Hepatocyte (in vitro differentiated cells): Measurements from ENCODE around the gene BCAP31.

Experiments
- EZH2 ChIP-seq: fragments of 200-600 bp; sonication (generic); IDR thresholded peaks from 2 replicates; pipeline ENCODE4 v1.6.1; 2016; ENCODE audit warnings: antibody characterized with exemption, mild to moderate bottlenecking, borderline replicate concordance
- EZH2phosphoT487 ChIP-seq: fragments of 200-600 bp; sonication (generic); IDR thresholded peaks from one replicate; pipeline ENCODE4 v1.6.1; 2018; ENCODE audit warnings: antibody characterized with exemption, mild to moderate bottlenecking, low read depth, moderate library complexity; ENCODE audit not compliant: unreplicated experiment, severe bottlenecking
- TF ChIP-seq, protein P1 (sequence below): fragments of 200-600 bp; sonication (generic); IDR thresholded peaks from 2 replicates; pipeline ENCODE4 v1.5.1; 2016; ENCODE audit warnings: antibody characterized with exemption, mild to moderate bottlenecking; ENCODE audit not compliant: poor library complexity

- TF ChIP-seq, protein P1, sequence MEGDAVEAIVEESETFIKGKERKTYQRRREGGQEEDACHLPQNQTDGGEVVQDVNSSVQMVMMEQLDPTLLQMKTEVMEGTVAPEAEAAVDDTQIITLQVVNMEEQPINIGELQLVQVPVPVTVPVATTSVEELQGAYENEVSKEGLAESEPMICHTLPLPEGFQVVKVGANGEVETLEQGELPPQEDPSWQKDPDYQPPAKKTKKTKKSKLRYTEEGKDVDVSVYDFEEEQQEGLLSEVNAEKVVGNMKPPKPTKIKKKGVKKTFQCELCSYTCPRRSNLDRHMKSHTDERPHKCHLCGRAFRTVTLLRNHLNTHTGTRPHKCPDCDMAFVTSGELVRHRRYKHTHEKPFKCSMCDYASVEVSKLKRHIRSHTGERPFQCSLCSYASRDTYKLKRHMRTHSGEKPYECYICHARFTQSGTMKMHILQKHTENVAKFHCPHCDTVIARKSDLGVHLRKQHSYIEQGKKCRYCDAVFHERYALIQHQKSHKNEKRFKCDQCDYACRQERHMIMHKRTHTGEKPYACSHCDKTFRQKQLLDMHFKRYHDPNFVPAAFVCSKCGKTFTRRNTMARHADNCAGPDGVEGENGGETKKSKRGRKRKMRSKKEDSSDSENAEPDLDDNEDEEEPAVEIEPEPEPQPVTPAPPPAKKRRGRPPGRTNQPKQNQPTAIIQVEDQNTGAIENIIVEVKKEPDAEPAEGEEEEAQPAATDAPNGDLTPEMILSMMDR: peak; percentile 66
- no peak for TF ChIP-seq EZH2
- TF ChIP-seq EZH2phosphoT487: no peak
Observed at GRCh38 chrX:153667956-153668396, 56.2 kb downstream of the BCAP31 start.
